GM23338 (cell line): Measurements from ENCODE around the gene MMP24OS. TPM values are rescaled to one million over a fixed set of nuclear protein-coding genes. Genes with fewer than 3 reads are reported as not detected.

Experiments
- ATAC-seq: fragments of 200-7000 bp; cut with Tn5 transposase; 3 replicates; pipeline ENCODE4 v1.9.1; 2020
- DNase-seq: peaks from one replicate; pipeline ENCODE4 v3.0.0-alpha.2; 2015; ENCODE audit warnings: low spot score
- H2AFZ ChIP-seq: fragments of 200-600 bp; sonication (generic); 2 replicates; pipeline ENCODE4 v1.8.0; 2016; ENCODE audit warnings: antibody characterized with exemption, mild to moderate bottlenecking, moderate library complexity
- H3F3A ChIP-seq: fragments of 200-600 bp; sonication (generic); replicated peaks from 2 replicates; pipeline ENCODE4 v1.8.0; 2017; ENCODE audit warnings: antibody characterized with exemption, mixed run types, low read depth
- H3K27ac ChIP-seq: fragments of 200-600 bp; sonication (generic); 2 replicates; pipeline ENCODE4 v1.6.1; 2016; ENCODE audit warnings: low read depth
- H3K27me3 ChIP-seq: fragments of 200-600 bp; sonication (generic); 2 replicates; pipeline ENCODE4 v1.8.0; 2016; ENCODE audit warnings: mild to moderate bottlenecking, mixed run types, moderate library complexity; ENCODE audit not compliant: insufficient read depth
- H3K36me3 ChIP-seq: fragments of 200-600 bp; sonication (generic); 2 replicates; pipeline ENCODE4 v1.8.0; 2016; ENCODE audit warnings: mild to moderate bottlenecking; ENCODE audit not compliant: insufficient read depth
- H3K4me1 ChIP-seq: fragments of 200-600 bp; sonication (generic); 2 replicates; pipeline ENCODE4 v1.8.0; 2016; ENCODE audit warnings: mild to moderate bottlenecking, moderate library complexity; ENCODE audit not compliant: insufficient read depth
- H3K4me2 ChIP-seq: fragments of 200-600 bp; sonication (generic); 2 replicates; pipeline ENCODE4 v1.7.1; 2017; ENCODE audit warnings: mixed run types
- H3K4me3 ChIP-seq: fragments of 200-600 bp; sonication (generic); 2 replicates; pipeline ENCODE4 v1.6.1; 2016; ENCODE audit warnings: mixed run types
- H3K79me2 ChIP-seq: fragments of 200-600 bp; sonication (generic); replicated peaks from 2 replicates; pipeline ENCODE4 v1.8.0; 2017; ENCODE audit warnings: mild to moderate bottlenecking; ENCODE audit not compliant: insufficient read depth
- H3K9me2 ChIP-seq: fragments of 200-600 bp; sonication (generic); 2 replicates; pipeline ENCODE4 v1.8.0; 2017; ENCODE audit not compliant: insufficient read depth
- H4K20me1 ChIP-seq: fragments of 200-600 bp; sonication (generic); replicated peaks from 2 replicates; pipeline ENCODE4 v1.8.0; 2017; ENCODE audit warnings: mild to moderate bottlenecking; ENCODE audit not compliant: insufficient read depth
- H3K27ac Mint-ChIP-seq: 2 replicates; pipeline ENCODE4 v1.8.0; 2020; ENCODE audit warnings: inconsistent platforms, mild to moderate bottlenecking, moderate library complexity, mixed read lengths
- H3K27me3 Mint-ChIP-seq: 3 replicates; pipeline ENCODE4 v1.8.0; 2022; ENCODE audit warnings: low read depth, mild to moderate bottlenecking, moderate library complexity, mixed read lengths, inconsistent platforms; ENCODE audit not compliant: insufficient read depth, poor library complexity
- H3K36me3 Mint-ChIP-seq: 3 replicates; pipeline ENCODE4 v1.8.0; 2021; ENCODE audit warnings: low read depth, mild to moderate bottlenecking, inconsistent platforms, moderate library complexity, mixed read lengths
- H3K4me1 Mint-ChIP-seq: 3 replicates; pipeline ENCODE4 v1.8.0; 2020; ENCODE audit warnings: mild to moderate bottlenecking, inconsistent platforms, mixed read lengths
- H3K4me3 Mint-ChIP-seq: 3 replicates; pipeline ENCODE4 v1.8.0; 2021; ENCODE audit warnings: moderate library complexity, mild to moderate bottlenecking, inconsistent platforms, mixed read lengths
- H3K9me3 Mint-ChIP-seq: 3 replicates; pipeline ENCODE4 v1.8.0; 2020; ENCODE audit warnings: moderate library complexity, mild to moderate bottlenecking, inconsistent platforms, mixed read lengths
- CREB1 ChIP-seq: fragments of 250-450 bp; sonication (Bioruptor Pico); IDR thresholded peaks from 2 replicates; pipeline ENCODE4 v1.5.0; 2020; ENCODE audit warnings: low read depth, mild to moderate bottlenecking, moderate library complexity
- CTCF ChIP-seq, 2 experiments: fragments of 200-600 bp in 1 of 2; sonication (generic) in 1 of 2; conservative IDR thresholded peaks; 2 replicates each; pipeline versions ENCODE4 v1.5.1 to v1.6.1; 2016 to 2017; ENCODE audit warnings: antibody characterized with exemption in 2 of 2, low read depth in 2 of 2, mild to moderate bottlenecking in 2 of 2, moderate library complexity in 1 of 2
- EZH2phosphoT487 ChIP-seq: fragments of 200-600 bp; sonication (generic); IDR thresholded peaks from one replicate; pipeline ENCODE4 v1.8.1; 2018; ENCODE audit warnings: antibody characterized with exemption; ENCODE audit not compliant: unreplicated experiment
- NANOG ChIP-seq: IDR thresholded peaks from 2 replicates; pipeline ENCODE4 v1.6.1; 2016; ENCODE audit warnings: antibody characterized with exemption, borderline replicate concordance
- POLR2AphosphoS5 ChIP-seq: IDR thresholded peaks from 2 replicates; pipeline ENCODE4 v1.6.1; 2016; ENCODE audit warnings: antibody characterized with exemption, low read depth
- REST ChIP-seq: IDR thresholded peaks from one replicate; pipeline ENCODE4 v1.6.1; 2018; ENCODE audit warnings: antibody characterized with exemption; ENCODE audit not compliant: unreplicated experiment
- ZNF114 ChIP-seq: fragments of 250-450 bp; sonication (Bioruptor Pico); IDR thresholded peaks from 2 replicates; pipeline ENCODE4 v1.5.0; 2020; ENCODE audit warnings: mild to moderate bottlenecking, moderate library complexity
- ZNF331 ChIP-seq: fragments of 250-450 bp; sonication (Bioruptor Pico); IDR thresholded peaks from 2 replicates; pipeline ENCODE4 v1.5.0; 2020; ENCODE audit warnings: low read depth, mild to moderate bottlenecking, moderate library complexity
- ZNF462 ChIP-seq: fragments of 250-450 bp; sonication (Bioruptor Pico); IDR thresholded peaks from 2 replicates; pipeline ENCODE4 v1.5.0; 2020; ENCODE audit warnings: mild to moderate bottlenecking, moderate library complexity
- polyA plus RNA-seq: library from polyadenylated mRNA; unstranded; fragments of >200 nt; fragmentation: Nextera tagmentation; extraction: Ambion mirVana; gene quantifications from 2 replicates; pipeline ENCODE4 v1.2.1, GENCODE V29; 2016
- total RNA-seq: library from RNA; depleted of rRNA; stranded (reverse); fragments of >200 nt; shearing (Covaris generic); gene quantifications from 2 replicates; pipeline ENCODE4 v1.2.3, GENCODE V29; 2014

MMP24OS gene
- total and polyA plus RNA-seq, 2 experiments from 2014 or later, result 10.5 to 25.4 TPM

GRCh38 chr20:35263532-35264341 is 14.2 kb downstream of the MMP24OS start:
- ATAC-seq, result no peak
- Histone ChIP-seq H2AFZ (no peak overlapping the region), H3K36me3 (no peaks in the 10 kb centered on the region), H3K9me2 (no peaks in the 10 kb centered on the region), H3K4me2 (peak overlapping the region; percentile 54), H3F3A (peaks cover 24% of the 10 kb centered on the region), H4K20me1 (no peaks in the 10 kb centered on the region), H3K4me1 (peaks cover 43% of the 10 kb centered on the region), H3K79me2 (no peaks in the 10 kb centered on the region), H3K27ac (peak overlapping the region; percentile 99), H3K4me3 (peak overlapping the region; percentile 23; the same call in 1 of the 2 replicates), H3K27me3 (no peaks in the 10 kb centered on the region)
- Mint-ChIP-seq H3K4me1 (peaks cover 44% of the 10 kb centered on the region), H3K9me3 (no peaks in the 10 kb centered on the region), H3K4me3 (peak overlapping the region; percentile 50), H3K27me3 (peaks cover 11% of the 10 kb centered on the region), H3K27ac (peak overlapping the region; percentile 98), H3K36me3 (no peaks in the 10 kb centered on the region; the same call in 1 of the 3 replicates)
- TF ChIP-seq ZNF462, result no peak
- TF ChIP-seq ZNF331 (CRISPR knock-in tag), result no peak
- no peak for TF ChIP-seq CTCF (conservative IDR thresholded peaks at IDR 0.05; ENCODE audit: low read depth in 2 of 2)
- TF ChIP-seq POLR2AphosphoS5, result no peak; the same call in 1 of the 2 replicates
- no peak for TF ChIP-seq EZH2phosphoT487
- TF ChIP-seq CREB1 (CRISPR knock-in tag), result no peak
- no peak for TF ChIP-seq NANOG
- TF ChIP-seq REST, result no peak
- no peak for TF ChIP-seq ZNF114 (CRISPR knock-in tag)
- no peak for DNase-seq
